C4-2B (cell line): ENCODE measurements around the gene FAM118A.

ENCODE experiments used
- H3K27ac ChIP-seq: fragments of 450-650 bp; 2 replicates; pipeline ENCODE4 v1.5.1; 2017
- ZFX ChIP-seq: fragments of 450-650 bp; IDR thresholded peaks from 2 replicates; pipeline ENCODE4 v1.6.1; 2017
- TF ChIP-seq, protein P1 (sequence below): fragments of 450-650 bp; conservative IDR thresholded peaks from 2 replicates; pipeline ENCODE4 v1.5.1; 2017; ENCODE audit warnings: mild to moderate bottlenecking

The FAM118A gene

DNA sequence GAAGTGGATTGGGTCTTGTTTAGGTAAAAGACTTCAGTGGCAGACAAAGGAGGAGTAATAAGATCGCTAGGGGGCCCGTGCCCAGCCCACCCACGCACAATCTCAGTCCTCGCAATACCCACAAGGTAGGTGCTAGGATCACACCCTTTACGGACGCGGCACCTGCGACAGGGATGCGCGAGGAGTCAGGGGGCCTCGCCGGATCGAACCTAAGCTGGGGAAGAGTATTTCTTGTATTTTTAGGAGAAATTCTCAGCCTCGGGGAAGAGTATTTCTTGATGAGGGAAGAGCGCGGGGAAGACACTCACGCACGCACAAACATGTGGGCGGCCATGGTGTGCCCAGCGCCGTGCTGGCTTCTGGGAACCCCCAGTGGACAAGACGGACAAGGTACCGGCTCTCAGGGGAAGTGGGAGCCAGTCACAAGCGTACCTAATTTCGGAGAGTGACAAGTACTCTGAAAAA lies 745 bp upstream of the FAM118A start:
- peak overlapping the region; percentile 91 for H3K27ac ChIP-seq
- TF ChIP-seq, protein P1, sequence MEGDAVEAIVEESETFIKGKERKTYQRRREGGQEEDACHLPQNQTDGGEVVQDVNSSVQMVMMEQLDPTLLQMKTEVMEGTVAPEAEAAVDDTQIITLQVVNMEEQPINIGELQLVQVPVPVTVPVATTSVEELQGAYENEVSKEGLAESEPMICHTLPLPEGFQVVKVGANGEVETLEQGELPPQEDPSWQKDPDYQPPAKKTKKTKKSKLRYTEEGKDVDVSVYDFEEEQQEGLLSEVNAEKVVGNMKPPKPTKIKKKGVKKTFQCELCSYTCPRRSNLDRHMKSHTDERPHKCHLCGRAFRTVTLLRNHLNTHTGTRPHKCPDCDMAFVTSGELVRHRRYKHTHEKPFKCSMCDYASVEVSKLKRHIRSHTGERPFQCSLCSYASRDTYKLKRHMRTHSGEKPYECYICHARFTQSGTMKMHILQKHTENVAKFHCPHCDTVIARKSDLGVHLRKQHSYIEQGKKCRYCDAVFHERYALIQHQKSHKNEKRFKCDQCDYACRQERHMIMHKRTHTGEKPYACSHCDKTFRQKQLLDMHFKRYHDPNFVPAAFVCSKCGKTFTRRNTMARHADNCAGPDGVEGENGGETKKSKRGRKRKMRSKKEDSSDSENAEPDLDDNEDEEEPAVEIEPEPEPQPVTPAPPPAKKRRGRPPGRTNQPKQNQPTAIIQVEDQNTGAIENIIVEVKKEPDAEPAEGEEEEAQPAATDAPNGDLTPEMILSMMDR, result no peak
- no peak for TF ChIP-seq ZFX

DNA sequence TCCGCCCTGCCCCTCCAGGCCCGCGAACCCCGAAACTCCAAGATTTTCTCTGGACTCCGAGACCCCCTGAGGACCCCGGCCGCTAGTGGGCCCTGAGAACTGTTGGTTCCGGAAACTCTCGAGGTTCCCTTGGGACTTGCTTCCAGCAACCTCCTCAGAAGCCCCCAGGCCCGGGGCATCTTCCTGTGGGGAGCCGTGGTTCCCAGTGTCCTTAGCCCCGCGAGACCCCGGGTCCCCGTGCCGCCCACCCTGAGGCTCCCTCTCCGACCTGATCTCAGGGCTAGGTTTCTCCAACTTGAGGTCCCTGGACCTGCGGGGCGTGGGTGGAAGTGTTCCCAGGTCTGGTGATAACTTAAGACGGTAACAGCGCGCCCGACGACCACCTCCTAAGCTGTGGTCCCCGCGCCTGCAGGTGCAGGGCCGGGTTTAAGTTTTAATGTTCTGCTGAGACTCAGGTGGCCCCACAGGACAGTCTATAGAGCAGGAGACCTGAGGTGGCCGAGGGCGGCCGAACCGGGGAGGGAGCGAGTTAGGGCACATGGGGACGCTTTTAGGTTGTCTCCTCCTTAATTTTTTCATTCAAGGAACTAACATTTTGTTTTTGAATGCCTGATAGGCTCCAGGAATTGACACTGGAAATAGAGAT lies 720 bp downstream of the FAM118A start:
- peak overlapping the region; percentile 91 for H3K27ac ChIP-seq
- TF ChIP-seq ZFX, result no peak
- TF ChIP-seq, protein P1, result no peak

DNA sequence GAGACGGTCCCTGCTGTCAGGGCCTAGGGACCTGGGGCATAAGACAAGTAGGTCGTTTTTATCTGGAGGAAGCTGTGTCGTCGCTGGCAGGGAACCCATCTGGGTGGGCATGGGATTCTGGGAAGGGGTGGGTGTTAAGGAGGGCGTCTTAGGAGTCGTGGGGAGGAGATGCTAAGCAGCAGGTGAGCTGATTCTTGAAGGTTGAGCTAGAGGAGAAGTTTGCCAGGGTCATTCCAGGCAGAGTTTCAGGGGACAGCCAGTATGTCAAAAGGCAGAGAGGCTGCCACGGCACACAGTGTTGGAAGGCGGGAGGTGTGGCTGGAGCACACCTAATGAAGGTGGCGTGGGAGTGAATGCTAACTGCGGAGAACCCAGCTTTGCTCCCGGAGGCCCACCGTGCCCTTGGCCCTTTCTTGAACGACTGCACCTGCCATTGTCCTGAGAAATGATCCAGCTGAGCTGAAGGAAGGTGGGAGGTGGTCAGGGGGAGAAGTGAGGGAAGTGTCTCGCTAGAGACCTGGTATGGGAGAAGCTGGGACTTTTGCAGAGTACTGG lies 1.3 kb downstream of the FAM118A start:
- peak overlapping the region; percentile 91 for H3K27ac ChIP-seq
- no peak for TF ChIP-seq ZFX
- TF ChIP-seq, protein P1, result no peak

DNA sequence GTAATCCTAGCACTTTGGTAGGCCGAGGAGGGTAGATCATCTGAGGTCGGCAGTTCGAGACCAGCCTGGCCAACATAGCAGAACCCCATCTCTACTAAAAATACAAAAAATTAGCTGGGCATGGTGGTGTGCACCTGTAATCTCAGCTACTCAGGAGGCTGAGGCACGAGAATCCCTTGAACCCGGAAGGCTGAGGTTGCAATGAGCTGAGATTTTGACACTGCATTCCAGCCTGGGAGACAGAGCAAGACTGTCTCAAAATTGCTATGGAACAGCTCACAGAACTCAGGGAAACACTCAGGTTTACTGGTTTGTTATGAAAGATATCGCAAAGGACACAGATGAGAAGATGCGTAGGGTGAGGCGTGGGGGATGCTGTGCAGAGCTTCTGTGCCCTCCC lies 2.7 kb downstream of the FAM118A start:
- no peak overlapping the region for H3K27ac ChIP-seq
- TF ChIP-seq ZFX, result no peak

DNA sequence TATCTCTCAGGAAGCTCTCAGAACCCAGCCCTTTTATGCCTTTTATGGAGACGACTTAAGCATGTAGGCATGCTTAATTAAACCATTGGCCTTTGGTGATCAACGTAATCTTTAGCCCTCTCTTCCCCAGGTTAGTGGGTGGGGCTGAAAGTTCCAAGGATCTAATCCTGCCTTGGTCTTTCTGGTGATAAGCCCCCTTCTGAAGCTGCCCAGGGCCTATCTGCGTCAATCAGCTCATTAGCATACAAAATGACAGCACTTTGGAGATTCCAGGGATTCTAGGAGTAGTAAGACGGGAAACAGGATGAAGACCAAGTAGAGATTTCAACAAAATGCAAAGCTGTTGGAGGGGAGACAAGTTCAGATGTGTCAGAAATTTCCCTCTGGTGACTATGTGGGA lies 3.1 kb downstream of the FAM118A start:
- H3K27ac ChIP-seq, result no peak overlapping the region
- TF ChIP-seq, protein P1, result no peak
- no peak for TF ChIP-seq ZFX

DNA sequence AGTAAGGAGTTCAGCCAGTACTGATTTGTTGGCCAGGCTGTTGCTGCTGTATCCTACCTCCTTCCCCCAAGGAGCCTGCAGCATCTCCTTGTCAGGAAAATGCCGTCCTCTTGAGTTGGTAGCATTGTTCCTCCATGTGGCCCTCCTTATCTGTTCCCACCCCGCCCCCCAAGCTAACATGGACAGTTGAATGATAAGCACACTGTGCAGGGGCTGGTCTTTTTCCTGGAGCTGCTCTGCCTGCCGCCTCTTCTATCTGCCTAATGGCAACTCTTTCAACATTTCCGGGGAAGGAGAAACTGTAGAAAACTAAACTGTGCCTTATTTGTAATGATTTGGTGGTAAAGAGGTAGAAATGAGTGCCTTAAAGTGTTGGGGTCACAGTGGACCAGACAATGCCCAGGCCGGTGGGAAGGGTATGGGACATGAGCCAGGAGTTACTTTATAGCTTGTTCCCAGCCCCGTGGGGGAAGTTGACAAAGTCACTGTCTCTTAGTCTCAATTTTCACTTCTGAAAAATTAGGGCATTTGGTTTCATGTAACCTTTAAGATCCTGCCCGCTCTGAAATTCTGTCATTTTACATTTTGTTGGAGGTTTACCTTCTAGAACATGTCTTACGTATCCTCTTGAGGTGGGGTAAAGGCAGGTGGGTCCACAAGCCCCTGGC lies 4.5 kb downstream of the FAM118A start:
- TF ChIP-seq, protein P1, result no peak

DNA sequence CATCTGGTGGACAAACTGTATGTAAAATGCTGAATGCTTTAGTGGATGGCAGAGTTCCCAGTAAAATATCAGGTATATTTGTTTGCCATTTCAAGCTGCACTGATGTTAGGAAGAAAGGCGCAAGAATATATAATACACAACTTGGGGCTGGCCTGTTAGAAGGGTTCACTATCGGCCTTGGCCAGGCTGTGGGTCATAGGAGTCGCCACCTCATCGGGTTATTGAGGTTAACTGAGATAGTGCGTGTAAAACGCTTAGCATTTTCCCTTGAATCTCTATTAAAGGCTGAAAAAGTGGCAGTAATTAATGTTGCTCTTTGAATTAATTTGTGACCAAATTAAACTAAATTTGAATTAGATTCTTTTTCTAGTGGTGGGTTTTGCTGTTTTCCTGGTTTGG lies 5.1 kb downstream of the FAM118A start:
- TF ChIP-seq ZFX, result no peak
- TF ChIP-seq, protein P1, result no peak
- H3K27ac ChIP-seq, result no peak overlapping the region; the same call in 1 of the 2 replicates

More for the DNA sequence above, 4.5 kb downstream of the FAM118A start:
- H3K27ac ChIP-seq, result peak overlapping the region; percentile 25
